ENCODE data around the gene CPA4.
"Not testable (repeated sequence)": the region's sequence is repeated elsewhere in the genome, so short reads cannot be mapped to it uniquely, and the experiment has no call there.

DNA sequence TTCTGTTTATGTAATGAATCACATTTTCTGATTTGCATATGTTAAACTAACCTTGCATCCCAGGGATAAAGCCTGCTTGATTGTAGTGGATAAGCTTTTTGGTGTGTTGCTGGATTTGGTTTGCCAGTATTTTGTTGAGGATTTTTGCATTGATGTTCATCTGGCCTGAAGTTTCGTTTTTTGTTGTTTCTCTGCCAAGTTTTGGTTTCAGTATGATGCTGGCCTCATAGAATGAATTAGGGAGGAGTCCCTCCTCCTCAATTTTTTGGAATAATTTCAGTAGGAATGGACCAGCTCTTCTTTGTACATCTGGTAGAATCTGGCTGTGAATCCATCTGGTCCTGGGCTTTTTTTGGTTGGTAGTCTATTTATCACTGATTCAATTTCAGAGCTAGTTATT is 49.5 kb upstream of the CPA4 start:
- not testable (repeated sequence) for TF ChIP-seq CTCF, POLR2A (IDR thresholded peaks at IDR 0.05)
